Astrocyte of the spinal cord (primary cell): Measurements from ENCODE around the gene C12orf76.
"Not testable (repeated sequence)": the region's sequence is repeated elsewhere in the genome, so short reads cannot be mapped to it uniquely, and the experiment has no call there.

Source experiments
- DNase-seq: peaks from one replicate; pipeline ENCODE4 v3.0.0; 2011; ENCODE audit warnings: low read depth, low spot score
- H3K4me3 ChIP-seq: 2 replicates; pipeline ENCODE4 v1.5.1; 2011; ENCODE audit warnings: low read depth, mild to moderate bottlenecking, low read length, moderate library complexity
- CTCF ChIP-seq: IDR thresholded peaks from 2 replicates; pipeline ENCODE4 v1.5.1; 2012; ENCODE audit warnings: low read depth, mild to moderate bottlenecking, low read length, inconsistent platforms
- in situ Hi-C: cut with HindIII; loops from 2 replicates; pipeline ENCODE4 v1.10.0; 2017; ENCODE audit warnings: low sequenced_read_pairs

The C12orf76 gene

GRCh38 chr12:110020956-110021355 lies 27.4 kb downstream of the C12orf76 start:
- no peak overlapping the region for H3K4me3 ChIP-seq
- in situ Hi-C loops, result no loop called here
- DNase-seq, result no peak
- no peak for TF ChIP-seq CTCF

GRCh38 chr12:110015132-110015531 lies 33.2 kb downstream of the C12orf76 start:
- DNase-seq, result no peak

GRCh38 chr12:110012659-110013058 lies 35.7 kb downstream of the C12orf76 start:
- no peak overlapping the region for H3K4me3 ChIP-seq
- in situ Hi-C loops, result no loop called here
- DNase-seq, result no peak
- TF ChIP-seq CTCF, result no peak

More at GRCh38 chr12:110015132-110015531, 33.2 kb downstream of the C12orf76 start:
- H3K4me3 ChIP-seq, result no peak overlapping the region
- in situ Hi-C loops, result no loop called here
- no peak for TF ChIP-seq CTCF

- H3K4me3 ChIP-seq, result no peak overlapping the region
- DNase-seq, result no peak
- TF ChIP-seq CTCF, result no peak
- in situ Hi-C loops, result no loop called here
Observed at GRCh38 chr12:110012137-110012536, 36.2 kb downstream of the C12orf76 start.

- DNase-seq, result no peak
- in situ Hi-C loops, result no loop called here
- TF ChIP-seq CTCF, result no peak
- no peak overlapping the region for H3K4me3 ChIP-seq
Observed at GRCh38 chr12:110010853-110011723, 37.2 kb downstream of the C12orf76 start.

- H3K4me3 ChIP-seq, in situ Hi-C loops, DNase-seq: not testable (repeated sequence)
Observed at GRCh38 chr12:110008681-110009398, 39.5 kb downstream of the C12orf76 start.

GRCh38 chr12:110007881-110008280 lies 40.4 kb downstream of the C12orf76 start:
- no peak for TF ChIP-seq CTCF
- in situ Hi-C loops, result no loop called here
- no peak for DNase-seq
- H3K4me3 ChIP-seq, result no peak overlapping the region
